DOHH2 (cell line): ENCODE results near the gene FAT2.

Experiments used
- H3F3A ChIP-seq: fragments of 200-600 bp; sonication (generic), shearing (Covaris generic); 2 replicates; pipeline ENCODE4 v1.6.0; 2016; ENCODE audit warnings: antibody characterized with exemption, mild to moderate bottlenecking; ENCODE audit not compliant: control insufficient read depth, insufficient read depth
- H3K27ac ChIP-seq: fragments of 200-600 bp; sonication (generic); 2 replicates; pipeline ENCODE4 v1.5.1; 2014; ENCODE audit warnings: low read depth, mild to moderate bottlenecking, low read length, moderate library complexity
- H3K27me3 ChIP-seq: fragments of 200-600 bp; sonication (generic); 2 replicates; pipeline ENCODE4 v1.6.1; 2014; ENCODE audit warnings: mild to moderate bottlenecking, low read length, mixed read lengths; ENCODE audit not compliant: control insufficient read depth
- H3K36me3 ChIP-seq: fragments of 200-600 bp; sonication (generic); 2 replicates; pipeline ENCODE4 v1.6.1; 2014; ENCODE audit warnings: mild to moderate bottlenecking, low read length, moderate library complexity, mixed read lengths; ENCODE audit not compliant: control insufficient read depth
- H3K4me1 ChIP-seq: fragments of 200-600 bp; sonication (generic); 2 replicates; pipeline ENCODE4 v1.6.1; 2014; ENCODE audit warnings: mild to moderate bottlenecking, low read length, mixed read lengths; ENCODE audit not compliant: control insufficient read depth
- H3K4me2 ChIP-seq: fragments of 200-600 bp; sonication (generic); 2 replicates; pipeline ENCODE4 v1.6.0; 2014; ENCODE audit warnings: mild to moderate bottlenecking, low read length, moderate library complexity
- H3K4me3 ChIP-seq: fragments of 200-600 bp; sonication (generic); 2 replicates; pipeline ENCODE4 v1.5.1; 2014; ENCODE audit warnings: mild to moderate bottlenecking, low read length, mixed read lengths
- H3K79me2 ChIP-seq: fragments of 200-600 bp; sonication (generic); 2 replicates; pipeline ENCODE4 v1.6.1; 2014; ENCODE audit warnings: mild to moderate bottlenecking, low read length, mixed read lengths; ENCODE audit not compliant: control insufficient read depth
- H3K9me2 ChIP-seq: fragments of 200-600 bp; sonication (generic); replicated peaks from 2 replicates; pipeline ENCODE4 v1.6.1; 2014; ENCODE audit warnings: mild to moderate bottlenecking, low read length, mixed read lengths; ENCODE audit not compliant: control insufficient read depth
- H3K9me3 ChIP-seq: fragments of 200-600 bp; sonication (generic); 2 replicates; pipeline ENCODE4 v1.6.1; 2014; ENCODE audit warnings: antibody characterized with exemption, low read length, mixed read lengths; ENCODE audit not compliant: control insufficient read depth, insufficient read depth
- H4K20me1 ChIP-seq: fragments of 200-600 bp; sonication (generic); 2 replicates; pipeline ENCODE4 v1.6.0; 2014; ENCODE audit warnings: low read depth, mild to moderate bottlenecking, antibody characterized with exemption, low read length, moderate library complexity; ENCODE audit not compliant: control insufficient read depth, insufficient read depth
- EZH2phosphoT487 ChIP-seq: fragments of 200-600 bp; sonication (generic); IDR thresholded peaks from 2 replicates; pipeline ENCODE4 v1.6.1; 2017; ENCODE audit warnings: borderline replicate concordance, mild to moderate bottlenecking, antibody characterized with exemption, low read length, moderate library complexity, mixed read lengths
- TF ChIP-seq, protein P1 (sequence below): fragments of 200-600 bp; sonication (generic); IDR thresholded peaks from one replicate; pipeline ENCODE4 v1.5.1; 2014; ENCODE audit warnings: antibody characterized with exemption, mild to moderate bottlenecking, low read depth, low read length; ENCODE audit not compliant: poor library complexity, severe bottlenecking

The FAT2 gene

DNA sequence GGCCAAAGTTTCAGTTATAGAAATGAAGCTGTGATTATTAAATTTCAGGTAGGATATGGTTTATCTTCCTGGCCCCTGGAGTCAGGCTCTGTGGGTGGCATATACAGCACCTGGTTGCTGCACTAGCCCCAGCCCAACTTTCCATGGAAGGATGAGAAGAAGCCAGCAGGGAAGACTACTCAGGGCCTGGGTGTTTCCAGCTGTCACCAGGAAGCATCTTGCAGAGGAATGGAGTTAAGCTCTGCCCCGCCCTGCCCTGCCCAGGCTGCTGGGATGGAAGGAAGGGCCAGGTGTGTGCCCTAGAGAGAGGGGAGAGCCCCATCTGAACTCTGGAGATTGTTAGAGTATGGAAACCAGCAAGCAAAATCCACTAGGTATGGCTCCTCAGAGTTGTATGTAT lies 42.8 kb upstream of the FAT2 start:
- Histone ChIP-seq H3K36me3 (no peaks in the 10 kb centered on the region), H3K27me3 (peaks cover 6% of the 10 kb centered on the region), H3K9me2 (no peaks in the 10 kb centered on the region), H3K4me1 (no peaks in the 10 kb centered on the region), H4K20me1 (no peaks in the 10 kb centered on the region), H3K4me3 (no peak overlapping the region), H3K9me3 (no peaks in the 10 kb centered on the region), H3K79me2 (no peaks in the 10 kb centered on the region), H3K4me2 (no peak overlapping the region), H3K27ac (no peak overlapping the region), H3F3A (no peaks in the 10 kb centered on the region)
- TF ChIP-seq EZH2phosphoT487, result no peak
- TF ChIP-seq, protein P1, sequence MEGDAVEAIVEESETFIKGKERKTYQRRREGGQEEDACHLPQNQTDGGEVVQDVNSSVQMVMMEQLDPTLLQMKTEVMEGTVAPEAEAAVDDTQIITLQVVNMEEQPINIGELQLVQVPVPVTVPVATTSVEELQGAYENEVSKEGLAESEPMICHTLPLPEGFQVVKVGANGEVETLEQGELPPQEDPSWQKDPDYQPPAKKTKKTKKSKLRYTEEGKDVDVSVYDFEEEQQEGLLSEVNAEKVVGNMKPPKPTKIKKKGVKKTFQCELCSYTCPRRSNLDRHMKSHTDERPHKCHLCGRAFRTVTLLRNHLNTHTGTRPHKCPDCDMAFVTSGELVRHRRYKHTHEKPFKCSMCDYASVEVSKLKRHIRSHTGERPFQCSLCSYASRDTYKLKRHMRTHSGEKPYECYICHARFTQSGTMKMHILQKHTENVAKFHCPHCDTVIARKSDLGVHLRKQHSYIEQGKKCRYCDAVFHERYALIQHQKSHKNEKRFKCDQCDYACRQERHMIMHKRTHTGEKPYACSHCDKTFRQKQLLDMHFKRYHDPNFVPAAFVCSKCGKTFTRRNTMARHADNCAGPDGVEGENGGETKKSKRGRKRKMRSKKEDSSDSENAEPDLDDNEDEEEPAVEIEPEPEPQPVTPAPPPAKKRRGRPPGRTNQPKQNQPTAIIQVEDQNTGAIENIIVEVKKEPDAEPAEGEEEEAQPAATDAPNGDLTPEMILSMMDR, result no peak

DNA sequence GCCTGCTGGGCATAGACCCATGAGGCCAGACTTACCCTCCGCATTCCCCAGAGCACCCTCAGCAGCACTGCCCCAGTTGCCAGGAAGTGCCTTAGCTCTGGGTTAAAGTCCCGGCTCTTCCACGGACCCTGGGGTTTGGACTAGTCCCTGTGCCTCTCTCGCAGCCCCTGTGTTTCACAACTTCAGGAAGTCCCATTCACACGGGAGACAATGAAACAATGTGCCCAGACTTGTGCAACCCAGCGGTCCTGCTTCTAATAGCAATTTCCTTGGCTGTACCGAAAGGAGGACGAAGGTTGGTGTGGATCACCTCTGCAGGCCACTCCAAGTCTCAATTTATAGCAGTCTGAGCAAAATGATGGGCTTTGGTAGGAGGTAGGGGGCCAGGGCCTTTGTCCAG lies 41.8 kb upstream of the FAT2 start:
- H3K4me3 ChIP-seq, result no peak overlapping the region
- TF ChIP-seq EZH2phosphoT487, result no peak
- TF ChIP-seq, protein P1, result no peak
- no peaks in the 10 kb centered on the region for H3F3A ChIP-seq
- no peaks in the 10 kb centered on the region for H3K4me1 ChIP-seq
- no peak overlapping the region for H3K4me2 ChIP-seq
- peaks cover 8% of the 10 kb centered on the region for H3K27me3 ChIP-seq
- H3K79me2 ChIP-seq, result no peaks in the 10 kb centered on the region
- no peaks in the 10 kb centered on the region for H4K20me1 ChIP-seq
- no peak overlapping the region for H3K27ac ChIP-seq
- no peaks in the 10 kb centered on the region for H3K9me2 ChIP-seq
- no peaks in the 10 kb centered on the region for H3K9me3 ChIP-seq
- H3K36me3 ChIP-seq, result no peaks in the 10 kb centered on the region

DNA sequence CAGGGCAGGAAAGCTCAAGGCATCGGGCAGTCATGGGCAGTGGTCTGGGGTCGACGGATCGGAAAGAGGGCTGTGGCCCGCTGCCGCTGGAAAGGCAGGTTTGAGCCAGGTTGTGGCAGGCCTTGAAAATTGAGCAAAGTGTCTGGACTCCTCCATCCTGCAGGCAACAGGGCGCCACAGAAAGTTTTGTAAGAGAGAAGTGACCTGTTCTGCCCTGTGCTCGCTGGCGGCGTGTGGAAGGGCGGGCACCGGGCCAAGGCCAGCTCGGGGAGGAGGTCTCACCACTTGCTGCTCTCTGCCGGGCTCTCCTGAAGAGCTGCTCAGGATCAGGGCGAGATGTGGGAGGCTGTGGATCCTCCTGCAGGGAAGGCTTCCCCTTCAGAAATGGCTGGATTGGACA lies 41.4 kb upstream of the FAT2 start:
- no peak for TF ChIP-seq EZH2phosphoT487
- TF ChIP-seq, protein P1, result no peak
- Histone ChIP-seq H3K4me2 (no peak overlapping the region), H3K9me2 (no peaks in the 10 kb centered on the region), H3K4me1 (no peaks in the 10 kb centered on the region), H4K20me1 (no peaks in the 10 kb centered on the region), H3K9me3 (no peaks in the 10 kb centered on the region), H3K4me3 (no peak overlapping the region), H3K27ac (no peak overlapping the region), H3K27me3 (peaks cover 4% of the 10 kb centered on the region), H3K79me2 (no peaks in the 10 kb centered on the region), H3K36me3 (no peaks in the 10 kb centered on the region), H3F3A (no peaks in the 10 kb centered on the region)

DNA sequence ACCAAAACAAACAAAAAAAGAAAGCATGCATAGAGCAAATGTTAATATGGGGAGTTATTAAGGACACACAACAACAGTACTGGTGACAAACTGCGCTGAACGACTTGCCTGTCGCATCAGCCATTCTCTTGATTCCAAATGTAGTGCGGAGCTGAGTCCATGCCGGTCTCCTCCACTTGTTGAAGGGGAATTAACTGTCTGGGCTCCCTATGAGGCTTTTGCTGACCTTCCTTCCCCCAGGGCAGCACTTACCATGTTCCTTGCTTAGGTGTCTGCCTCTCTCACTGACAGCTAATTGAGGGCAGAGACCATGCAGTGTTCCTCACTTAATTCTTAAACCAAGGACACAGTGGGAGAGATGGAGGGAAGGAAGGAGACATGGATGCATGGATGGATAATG lies 40.8 kb upstream of the FAT2 start:
- no peaks in the 10 kb centered on the region for H3K9me2 ChIP-seq
- no peaks in the 10 kb centered on the region for H3K9me3 ChIP-seq
- H3K27me3 ChIP-seq, result peaks cover 3% of the 10 kb centered on the region; the same call in 1 of the 2 replicates
- H4K20me1 ChIP-seq, result no peaks in the 10 kb centered on the region
- no peak overlapping the region for H3K4me2 ChIP-seq
- H3K27ac ChIP-seq, result no peak overlapping the region
- no peak overlapping the region for H3K4me3 ChIP-seq
- H3K4me1 ChIP-seq, result no peaks in the 10 kb centered on the region
- no peaks in the 10 kb centered on the region for H3K36me3 ChIP-seq
- no peaks in the 10 kb centered on the region for H3F3A ChIP-seq
- TF ChIP-seq, protein P1, result no peak
- TF ChIP-seq EZH2phosphoT487, result no peak
- H3K79me2 ChIP-seq, result no peaks in the 10 kb centered on the region
